ENCODE data around the gene CMTM6.

Gene CMTM6

GRCh38 chr3:32432711-32433530 lies 69.7 kb downstream of the CMTM6 start:
- ATAC-seq = no peak
- no peak for TF ChIP-seq ZFP30 (CRISPR knock-in tag; IDR thresholded peaks at IDR 0.05)
- TF ChIP-seq ESRRG (CRISPR knock-in tag; IDR thresholded peaks at IDR 0.05) = no peak
- no peak for TF ChIP-seq ZC3H10 (CRISPR knock-in tag; IDR thresholded peaks at IDR 0.05)
- no peak for TF ChIP-seq RARB (CRISPR knock-in tag; IDR thresholded peaks at IDR 0.05)
- TF ChIP-seq OSR1 (CRISPR knock-in tag; IDR thresholded peaks at IDR 0.05) = no peak
- TF ChIP-seq TSHZ2 (CRISPR knock-in tag; IDR thresholded peaks at IDR 0.05) = no peak

GRCh38 chr3:32432045-32432710 lies 70.5 kb downstream of the CMTM6 start:
- TF ChIP-seq ZFP3 (CRISPR knock-in tag; IDR thresholded peaks at IDR 0.05) (no peak), PPARA (CRISPR knock-in tag; IDR thresholded peaks at IDR 0.05; ENCODE audit: borderline replicate concordance) (no peak), GLIS3 (CRISPR knock-in tag; IDR thresholded peaks at IDR 0.05) (no peak), CSDC2 (CRISPR knock-in tag; IDR thresholded peaks at IDR 0.05) (no peak), PATZ1 (CRISPR knock-in tag; IDR thresholded peaks at IDR 0.05; ENCODE audit: borderline replicate concordance) (no peak), RARB (CRISPR knock-in tag; IDR thresholded peaks at IDR 0.05) (no peak), TSHZ2 (CRISPR knock-in tag; IDR thresholded peaks at IDR 0.05) (no peak), ZC3H10 (CRISPR knock-in tag; IDR thresholded peaks at IDR 0.05) (no peak), ZNF70 (CRISPR knock-in tag; IDR thresholded peaks at IDR 0.05) (no peak), ZNF565 (CRISPR knock-in tag; conservative IDR thresholded peaks at IDR 0.05; ENCODE audit: low read depth) (no peak), POU6F1 (CRISPR knock-in tag; IDR thresholded peaks at IDR 0.05; ENCODE audit: borderline replicate concordance, low read depth) (no peak), ESRRG (CRISPR knock-in tag; IDR thresholded peaks at IDR 0.05) (no peak), ISL1 (CRISPR knock-in tag; IDR thresholded peaks at IDR 0.05) (no peak)
- ATAC-seq = no peak

GRCh38 chr3:32431481-32431880 lies 71.2 kb downstream of the CMTM6 start:
- ATAC-seq = no peak
- no peak for TF ChIP-seq GLIS3 (CRISPR knock-in tag; IDR thresholded peaks at IDR 0.05)
- TF ChIP-seq ZNF70 (CRISPR knock-in tag; IDR thresholded peaks at IDR 0.05) = no peak
- no peak for TF ChIP-seq SNAI2 (CRISPR knock-in tag; IDR thresholded peaks at IDR 0.05)
- no peak for TF ChIP-seq CREB5 (CRISPR knock-in tag; IDR thresholded peaks at IDR 0.05; ENCODE audit: low read depth)
- no peak for TF ChIP-seq PPARA (CRISPR knock-in tag; IDR thresholded peaks at IDR 0.05; ENCODE audit: borderline replicate concordance)
- no peak for TF ChIP-seq ZNF565 (CRISPR knock-in tag; conservative IDR thresholded peaks at IDR 0.05; ENCODE audit: low read depth)
